ENCODE data around the gene PLS3.

PLS3 gene

GRCh38 chrX:115582616-115583495 lies 21.9 kb downstream of the PLS3 start:
- no peaks in the 10 kb centered on the region for H3F3A ChIP-seq (ENCODE audit: insufficient read depth)
- no peak overlapping the region for H3K9ac ChIP-seq (ENCODE audit: low read length)
- no peak overlapping the region for H3K27ac ChIP-seq (ENCODE audit: low read depth, low read length)

GRCh38 chrX:115583496-115584004 lies 22.6 kb downstream of the PLS3 start:
- Histone ChIP-seq H3K27ac (ENCODE audit: low read depth, low read length) (no peak overlapping the region), H3K4me3 (ENCODE audit: insufficient read depth, low read length, poor library complexity, severe bottlenecking) (no peak overlapping the region), H3F3A (ENCODE audit: insufficient read depth) (no peaks in the 10 kb centered on the region), H3K4me2 (ENCODE audit: low read depth, low read length, poor library complexity, severe bottlenecking) (no peak overlapping the region), H3K9me3 (ENCODE audit: insufficient read depth, low read length) (no peaks in the 10 kb centered on the region), H3K79me2 (ENCODE audit: insufficient read depth, low read length) (no peaks in the 10 kb centered on the region), H3K27me3 (ENCODE audit: low read length) (no peaks in the 10 kb centered on the region), H2AFZ (ENCODE audit: low read depth, low read length, severe bottlenecking) (no peak overlapping the region), H3K9me2 (replicated peaks; ENCODE audit: insufficient read depth, low read length) (no peaks in the 10 kb centered on the region), H3K9ac (ENCODE audit: low read length) (no peak overlapping the region), H3K36me3 (ENCODE audit: low read length) (no peaks in the 10 kb centered on the region), H4K20me1 (ENCODE audit: low read depth, low read length) (no peaks in the 10 kb centered on the region)
- no peak for TF ChIP-seq EZH2phosphoT487 (conservative IDR thresholded peaks at IDR 0.05; ENCODE audit: low read length)
- TF ChIP-seq, protein P1, sequence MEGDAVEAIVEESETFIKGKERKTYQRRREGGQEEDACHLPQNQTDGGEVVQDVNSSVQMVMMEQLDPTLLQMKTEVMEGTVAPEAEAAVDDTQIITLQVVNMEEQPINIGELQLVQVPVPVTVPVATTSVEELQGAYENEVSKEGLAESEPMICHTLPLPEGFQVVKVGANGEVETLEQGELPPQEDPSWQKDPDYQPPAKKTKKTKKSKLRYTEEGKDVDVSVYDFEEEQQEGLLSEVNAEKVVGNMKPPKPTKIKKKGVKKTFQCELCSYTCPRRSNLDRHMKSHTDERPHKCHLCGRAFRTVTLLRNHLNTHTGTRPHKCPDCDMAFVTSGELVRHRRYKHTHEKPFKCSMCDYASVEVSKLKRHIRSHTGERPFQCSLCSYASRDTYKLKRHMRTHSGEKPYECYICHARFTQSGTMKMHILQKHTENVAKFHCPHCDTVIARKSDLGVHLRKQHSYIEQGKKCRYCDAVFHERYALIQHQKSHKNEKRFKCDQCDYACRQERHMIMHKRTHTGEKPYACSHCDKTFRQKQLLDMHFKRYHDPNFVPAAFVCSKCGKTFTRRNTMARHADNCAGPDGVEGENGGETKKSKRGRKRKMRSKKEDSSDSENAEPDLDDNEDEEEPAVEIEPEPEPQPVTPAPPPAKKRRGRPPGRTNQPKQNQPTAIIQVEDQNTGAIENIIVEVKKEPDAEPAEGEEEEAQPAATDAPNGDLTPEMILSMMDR (IDR thresholded peaks at IDR 0.05; ENCODE audit: insufficient read depth, low read length, poor library complexity, severe bottlenecking) = no peak

More at GRCh38 chrX:115582616-115583495, 21.9 kb downstream of the PLS3 start:
- TF ChIP-seq, protein P1 (IDR thresholded peaks at IDR 0.05; ENCODE audit: insufficient read depth, low read length, poor library complexity, severe bottlenecking) = no peak
- TF ChIP-seq EZH2phosphoT487 (conservative IDR thresholded peaks at IDR 0.05; ENCODE audit: low read length) = no peak
- Histone ChIP-seq H3K4me3 (ENCODE audit: insufficient read depth, low read length, poor library complexity, severe bottlenecking) (no peak overlapping the region), H3K9me3 (ENCODE audit: insufficient read depth, low read length) (no peaks in the 10 kb centered on the region), H3K27me3 (ENCODE audit: low read length) (no peaks in the 10 kb centered on the region), H3K4me2 (ENCODE audit: low read depth, low read length, poor library complexity, severe bottlenecking) (no peak overlapping the region), H2AFZ (ENCODE audit: low read depth, low read length, severe bottlenecking) (no peak overlapping the region), H3K36me3 (ENCODE audit: low read length) (no peaks in the 10 kb centered on the region), H3K9me2 (replicated peaks; ENCODE audit: insufficient read depth, low read length) (no peaks in the 10 kb centered on the region), H4K20me1 (ENCODE audit: low read depth, low read length) (no peaks in the 10 kb centered on the region), H3K79me2 (ENCODE audit: insufficient read depth, low read length) (no peaks in the 10 kb centered on the region)

DNA sequence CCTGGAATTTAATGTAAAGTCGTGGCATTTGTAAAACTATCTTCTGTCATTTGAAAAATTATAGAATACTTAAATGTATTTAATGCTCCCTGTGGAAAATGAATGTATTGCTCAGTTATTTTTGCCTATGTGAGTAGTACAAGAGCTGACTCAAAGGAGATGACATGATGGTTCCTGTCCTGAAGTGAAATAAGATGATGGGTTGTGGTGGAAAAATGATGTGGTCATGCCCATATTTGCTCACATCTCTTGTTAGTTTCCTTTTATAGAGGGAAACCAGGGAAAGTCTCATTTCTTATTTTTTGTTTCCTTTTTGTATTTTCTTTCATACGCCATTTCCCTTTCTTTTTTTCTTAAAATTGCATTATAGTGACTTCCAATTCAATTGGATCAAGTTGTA lies 23.7 kb downstream of the PLS3 start:
- Histone ChIP-seq H3K27me3 (ENCODE audit: low read length) (no peaks in the 10 kb centered on the region), H4K20me1 (ENCODE audit: low read depth, low read length) (no peaks in the 10 kb centered on the region), H2AFZ (ENCODE audit: low read depth, low read length, severe bottlenecking) (no peak overlapping the region), H3K9me2 (replicated peaks; ENCODE audit: insufficient read depth, low read length) (no peaks in the 10 kb centered on the region), H3K9ac (ENCODE audit: low read length) (no peak overlapping the region), H3K36me3 (ENCODE audit: low read length) (no peaks in the 10 kb centered on the region), H3K79me2 (ENCODE audit: insufficient read depth, low read length) (no peaks in the 10 kb centered on the region), H3K27ac (ENCODE audit: low read depth, low read length) (no peak overlapping the region), H3K4me3 (ENCODE audit: insufficient read depth, low read length, poor library complexity, severe bottlenecking) (no peak overlapping the region), H3K9me3 (ENCODE audit: insufficient read depth, low read length) (no peaks in the 10 kb centered on the region), H3F3A (ENCODE audit: insufficient read depth) (no peaks in the 10 kb centered on the region), H3K4me2 (ENCODE audit: low read depth, low read length, poor library complexity, severe bottlenecking) (no peak overlapping the region)
- TF ChIP-seq, protein P1 (IDR thresholded peaks at IDR 0.05; ENCODE audit: insufficient read depth, low read length, poor library complexity, severe bottlenecking) = no peak
